ENCODE data around the gene POLR3B.

POLR3B gene

DNA sequence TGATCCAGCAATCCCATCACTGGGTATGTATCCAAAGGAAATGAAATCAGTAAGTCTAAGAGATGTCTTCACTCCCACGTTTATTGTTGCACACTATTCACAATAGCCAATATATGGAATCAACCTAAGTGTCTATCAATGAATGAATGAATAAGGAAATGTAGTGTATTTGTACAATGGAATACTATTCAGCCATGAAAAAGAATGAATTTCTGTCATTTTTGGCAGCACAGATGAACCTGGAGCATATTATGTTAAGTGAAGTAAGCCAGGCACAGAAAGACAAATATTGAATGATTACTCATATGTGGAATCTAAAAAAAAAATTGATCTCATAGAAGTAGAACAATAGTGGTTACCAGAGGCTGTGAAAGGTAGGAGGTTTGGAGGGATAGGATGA, 194.7 kb downstream of the POLR3B start:
- DNase-seq (ENCODE audit: low read depth), result no peak

All from fibroblast of gingiva (primary cell).